Neural progenitor cell (in vitro differentiated cells): ENCODE measurements around the gene AKAP1. TPM values are rescaled to one million over a fixed set of nuclear protein-coding genes. Genes with fewer than 3 reads are reported as not detected.

Source experiments
- DNase-seq: peaks from one replicate; pipeline ENCODE4 v3.0.0-alpha.2; 2016; ENCODE audit warnings: low spot score
- H2AFZ ChIP-seq: fragments of 200-600 bp; sonication (generic); replicated peaks from 2 replicates; pipeline ENCODE4 v1.6.1; 2016; ENCODE audit warnings: antibody characterized with exemption
- H3F3A ChIP-seq: fragments of 200-600 bp; sonication (generic); 2 replicates; pipeline ENCODE4 v1.6.1; 2016; ENCODE audit warnings: antibody characterized with exemption, low read depth
- H3K27ac ChIP-seq: fragments of 200-600 bp; sonication (generic); 2 replicates; pipeline ENCODE4 v1.5.1; 2016; ENCODE audit warnings: mild to moderate bottlenecking
- H3K27me3 ChIP-seq: fragments of 200-600 bp; sonication (generic); 2 replicates; pipeline ENCODE4 v1.6.1; 2016; ENCODE audit warnings: mild to moderate bottlenecking, moderate library complexity
- H3K36me3 ChIP-seq: fragments of 200-600 bp; sonication (generic); 2 replicates; pipeline ENCODE4 v1.5.1; 2016
- H3K4me1 ChIP-seq: fragments of 200-600 bp; sonication (generic); 2 replicates; pipeline ENCODE4 v1.6.1; 2016; ENCODE audit warnings: mixed run types
- H3K4me2 ChIP-seq: fragments of 200-600 bp; sonication (generic); 2 replicates; pipeline ENCODE4 v1.6.1; 2016
- H3K4me3 ChIP-seq: fragments of 200-600 bp; sonication (generic); 2 replicates; pipeline ENCODE4 v1.5.1; 2016
- H3K79me2 ChIP-seq: fragments of 200-600 bp; sonication (generic); 2 replicates; pipeline ENCODE4 v1.6.1; 2016; ENCODE audit warnings: low read depth
- H3K9ac ChIP-seq: fragments of 200-600 bp; sonication (generic); 2 replicates; pipeline ENCODE4 v1.6.1; 2016
- H3K9me3 ChIP-seq: fragments of 200-600 bp; sonication (generic); 2 replicates; pipeline ENCODE4 v1.5.1; 2016; ENCODE audit warnings: low read depth
- H4K20me1 ChIP-seq: fragments of 200-600 bp; sonication (generic); 2 replicates; pipeline ENCODE4 v1.6.1; 2016; ENCODE audit warnings: low read depth
- H3K27ac Mint-ChIP-seq: 3 replicates; pipeline ENCODE4 v1.8.0; 2021; ENCODE audit warnings: mixed read lengths
- H3K27me3 Mint-ChIP-seq: 2 replicates; pipeline ENCODE4 v1.8.0; 2022; ENCODE audit warnings: low read depth, mild to moderate bottlenecking, inconsistent platforms, moderate library complexity, mixed read lengths; ENCODE audit not compliant: insufficient read depth
- H3K36me3 Mint-ChIP-seq: 3 replicates; pipeline ENCODE4 v1.8.0; 2021; ENCODE audit warnings: mixed read lengths
- H3K4me1 Mint-ChIP-seq: 3 replicates; pipeline ENCODE4 v1.8.0; 2021; ENCODE audit warnings: mixed read lengths
- H3K4me3 Mint-ChIP-seq: 3 replicates; pipeline ENCODE4 v1.8.0; 2021; ENCODE audit warnings: mild to moderate bottlenecking, moderate library complexity, mixed read lengths
- H3K9me3 Mint-ChIP-seq: 3 replicates; pipeline ENCODE4 v1.8.0; 2020; ENCODE audit warnings: mixed read lengths
- EZH2 ChIP-seq: fragments of 200-600 bp; sonication (generic); IDR thresholded peaks from 2 replicates; pipeline ENCODE4 v1.6.1; 2017; ENCODE audit warnings: antibody characterized with exemption, mild to moderate bottlenecking, moderate library complexity
- EZH2phosphoT487 ChIP-seq: fragments of 200-600 bp; sonication (generic); IDR thresholded peaks from 2 replicates; pipeline ENCODE4 v1.6.1; 2017; ENCODE audit warnings: antibody characterized with exemption
- total RNA-seq: library from RNA; depleted of rRNA; stranded (reverse); fragments of >200 nt; gene quantifications from 2 replicates; pipeline ENCODE4 v1.2.3, GENCODE V29; 2015; ENCODE audit warnings: low replicate concordance
- TF ChIP-seq, protein P1 (sequence below): fragments of 200-600 bp; sonication (generic); IDR thresholded peaks from 2 replicates; pipeline ENCODE4 v1.5.1; 2017; ENCODE audit warnings: antibody characterized with exemption, mild to moderate bottlenecking

AKAP1 gene
- total RNA-seq, 1 donor from 2014 or later, result 8.8 TPM

DNA sequence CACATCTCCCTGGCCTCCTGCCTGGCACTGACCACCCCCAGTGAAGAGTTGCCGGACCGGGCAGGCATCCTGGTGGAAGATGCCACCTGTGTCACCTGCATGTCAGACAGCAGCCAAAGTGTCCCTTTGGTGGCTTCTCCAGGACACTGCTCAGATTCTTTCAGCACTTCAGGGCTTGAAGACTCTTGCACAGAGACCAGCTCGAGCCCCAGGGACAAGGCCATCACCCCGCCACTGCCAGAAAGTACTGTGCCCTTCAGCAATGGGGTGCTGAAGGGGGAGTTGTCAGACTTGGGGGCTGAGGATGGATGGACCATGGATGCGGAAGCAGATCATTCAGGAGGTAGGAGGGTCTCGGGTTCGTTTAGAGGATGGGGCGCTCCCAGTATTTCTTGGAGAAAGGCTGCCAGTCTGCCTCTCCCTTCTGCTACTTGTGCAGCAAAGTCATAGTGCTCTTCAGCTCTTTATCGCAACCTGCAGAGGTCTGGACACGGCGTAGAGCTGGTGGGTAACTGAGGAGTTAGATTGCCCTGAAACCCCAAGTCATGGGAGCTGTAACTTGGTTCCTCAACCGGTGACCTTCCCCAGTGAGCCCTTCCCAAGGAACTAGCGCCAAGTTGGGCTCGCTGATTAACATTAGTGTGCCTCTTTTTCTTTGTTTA, 21.9 kb downstream of the AKAP1 start:
- Mint-ChIP-seq H3K4me3 (no peak overlapping the region), H3K27me3 (peaks cover 7% of the 10 kb centered on the region), H3K9me3 (no peaks in the 10 kb centered on the region), H3K36me3 (peaks cover 17% of the 10 kb centered on the region), H3K4me1 (peaks cover 43% of the 10 kb centered on the region), H3K27ac (peak overlapping the region; percentile 48)
- H3F3A ChIP-seq, result peaks cover 21% of the 10 kb centered on the region
- H3K4me2 ChIP-seq, result no peak overlapping the region
- no peaks in the 10 kb centered on the region for H3K36me3 ChIP-seq
- H3K27me3 ChIP-seq, result no peaks in the 10 kb centered on the region
- no peak for DNase-seq
- H3K79me2 ChIP-seq, result peaks cover 30% of the 10 kb centered on the region
- TF ChIP-seq EZH2 (no peak), EZH2phosphoT487 (no peak)
- TF ChIP-seq, protein P1, sequence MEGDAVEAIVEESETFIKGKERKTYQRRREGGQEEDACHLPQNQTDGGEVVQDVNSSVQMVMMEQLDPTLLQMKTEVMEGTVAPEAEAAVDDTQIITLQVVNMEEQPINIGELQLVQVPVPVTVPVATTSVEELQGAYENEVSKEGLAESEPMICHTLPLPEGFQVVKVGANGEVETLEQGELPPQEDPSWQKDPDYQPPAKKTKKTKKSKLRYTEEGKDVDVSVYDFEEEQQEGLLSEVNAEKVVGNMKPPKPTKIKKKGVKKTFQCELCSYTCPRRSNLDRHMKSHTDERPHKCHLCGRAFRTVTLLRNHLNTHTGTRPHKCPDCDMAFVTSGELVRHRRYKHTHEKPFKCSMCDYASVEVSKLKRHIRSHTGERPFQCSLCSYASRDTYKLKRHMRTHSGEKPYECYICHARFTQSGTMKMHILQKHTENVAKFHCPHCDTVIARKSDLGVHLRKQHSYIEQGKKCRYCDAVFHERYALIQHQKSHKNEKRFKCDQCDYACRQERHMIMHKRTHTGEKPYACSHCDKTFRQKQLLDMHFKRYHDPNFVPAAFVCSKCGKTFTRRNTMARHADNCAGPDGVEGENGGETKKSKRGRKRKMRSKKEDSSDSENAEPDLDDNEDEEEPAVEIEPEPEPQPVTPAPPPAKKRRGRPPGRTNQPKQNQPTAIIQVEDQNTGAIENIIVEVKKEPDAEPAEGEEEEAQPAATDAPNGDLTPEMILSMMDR, result no peak
- H3K4me3 ChIP-seq, result no peak overlapping the region
- no peak overlapping the region for H2AFZ ChIP-seq
- H3K4me1 ChIP-seq, result peaks cover 23% of the 10 kb centered on the region
- peaks cover 15% of the 10 kb centered on the region for H4K20me1 ChIP-seq
- no peak overlapping the region for H3K27ac ChIP-seq
- H3K9ac ChIP-seq, result no peak overlapping the region
- no peaks in the 10 kb centered on the region for H3K9me3 ChIP-seq

DNA sequence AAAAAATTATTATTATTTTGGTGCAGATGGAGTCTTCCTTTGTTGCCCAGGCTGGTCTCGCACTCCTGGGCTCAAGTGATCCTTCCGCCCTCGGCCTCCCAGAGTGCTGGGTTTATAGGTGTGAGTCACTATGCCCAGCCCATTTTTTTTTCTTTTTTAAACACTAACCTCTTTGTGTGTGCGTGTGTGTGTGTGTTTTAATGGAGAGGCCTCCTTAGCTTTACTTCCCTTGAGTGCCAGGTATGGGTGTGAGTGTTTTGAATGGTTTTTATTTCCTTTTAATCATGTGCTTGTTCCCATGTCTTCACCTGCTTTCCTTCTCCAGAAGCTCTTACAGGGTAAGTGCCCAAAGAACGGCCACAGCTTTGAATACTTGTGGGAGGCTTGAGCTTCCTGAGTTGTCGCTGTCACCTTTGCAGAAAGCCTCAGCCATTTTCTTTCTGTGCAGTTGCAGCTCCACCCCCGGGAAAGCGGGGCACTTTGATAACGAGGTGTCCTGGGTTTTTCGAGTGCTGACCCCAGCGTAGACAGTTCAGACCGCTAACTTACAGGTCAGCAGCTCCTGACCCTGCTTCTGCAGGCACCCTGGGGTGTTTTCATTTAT, 22.6 kb downstream of the AKAP1 start:
- Histone ChIP-seq H3K27me3 (no peaks in the 10 kb centered on the region), H4K20me1 (peaks cover 15% of the 10 kb centered on the region), H3K27ac (no peak overlapping the region), H3F3A (peaks cover 21% of the 10 kb centered on the region), H3K9me3 (no peaks in the 10 kb centered on the region), H2AFZ (no peak overlapping the region), H3K4me3 (no peak overlapping the region), H3K4me1 (peaks cover 23% of the 10 kb centered on the region), H3K36me3 (no peaks in the 10 kb centered on the region), H3K4me2 (no peak overlapping the region), H3K9ac (no peak overlapping the region), H3K79me2 (peaks cover 24% of the 10 kb centered on the region)
- Mint-ChIP-seq H3K9me3 (no peaks in the 10 kb centered on the region), H3K4me3 (no peak overlapping the region), H3K36me3 (peaks cover 17% of the 10 kb centered on the region), H3K4me1 (peaks cover 43% of the 10 kb centered on the region), H3K27me3 (peaks cover 5% of the 10 kb centered on the region), H3K27ac (peak overlapping the region; percentile 63)
- peak; percentile 18 for DNase-seq
- TF ChIP-seq, protein P1, result no peak
- no peak for TF ChIP-seq EZH2phosphoT487
- no peak for TF ChIP-seq EZH2

DNA sequence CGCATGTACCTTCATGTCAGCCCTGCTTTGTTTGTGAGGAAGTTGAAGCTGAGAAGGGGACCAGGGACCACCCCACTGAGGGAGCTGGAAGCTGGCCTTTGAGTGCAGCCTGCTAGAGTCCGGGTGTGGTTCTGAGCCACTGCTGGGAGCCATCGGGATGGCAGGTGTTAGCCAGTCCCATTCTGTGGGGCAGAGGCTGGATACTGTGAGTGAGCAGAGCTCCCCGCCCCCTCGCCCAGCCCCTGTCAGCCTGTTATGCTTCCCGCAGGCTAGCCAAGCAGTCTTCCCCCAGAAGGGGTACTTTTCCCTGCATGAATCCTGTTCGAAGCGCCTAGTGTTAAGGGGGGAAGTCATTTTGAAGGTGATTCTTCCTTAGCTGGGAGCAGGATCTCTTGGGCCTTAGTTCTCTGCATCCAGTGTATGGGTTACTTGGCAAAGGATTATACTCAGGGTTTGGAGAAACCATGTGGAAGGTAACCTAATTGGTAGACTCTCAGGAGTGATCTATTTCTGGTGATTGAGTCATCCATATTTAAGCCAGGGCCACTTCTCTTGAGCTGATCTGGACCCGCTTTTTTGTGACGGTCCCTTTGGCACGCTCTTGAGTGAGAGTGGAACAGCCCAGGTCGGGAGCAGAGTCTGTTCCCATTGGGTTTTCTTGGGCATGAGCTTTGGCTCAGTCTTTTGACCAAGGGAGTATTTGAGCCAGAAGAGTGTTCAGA, 23.8 kb downstream of the AKAP1 start:
- Mint-ChIP-seq H3K4me1 (peaks cover 43% of the 10 kb centered on the region), H3K4me3 (no peak overlapping the region), H3K27ac (peak overlapping the region; percentile 10), H3K9me3 (no peaks in the 10 kb centered on the region), H3K27me3 (peaks cover 5% of the 10 kb centered on the region), H3K36me3 (peaks cover 22% of the 10 kb centered on the region)
- TF ChIP-seq EZH2phosphoT487 (no peak), EZH2 (no peak)
- TF ChIP-seq, protein P1, result no peak
- peaks cover 15% of the 10 kb centered on the region for H4K20me1 ChIP-seq
- H3K4me3 ChIP-seq, result no peak overlapping the region
- peaks cover 23% of the 10 kb centered on the region for H3K4me1 ChIP-seq
- no peak overlapping the region for H3K27ac ChIP-seq
- peak; percentile 37 for DNase-seq
- no peaks in the 10 kb centered on the region for H3K9me3 ChIP-seq
- H3K4me2 ChIP-seq, result peak overlapping the region; percentile 3
- no peak overlapping the region for H2AFZ ChIP-seq
- H3F3A ChIP-seq, result peaks cover 21% of the 10 kb centered on the region
- no peaks in the 10 kb centered on the region for H3K27me3 ChIP-seq
- H3K9ac ChIP-seq, result no peak overlapping the region
- H3K36me3 ChIP-seq, result no peaks in the 10 kb centered on the region
- H3K79me2 ChIP-seq, result peaks cover 14% of the 10 kb centered on the region
